Right atrium auricular region (tissue), 2 donors: ENCODE measurements around the gene SNHG17. TPM values are rescaled to one million over a fixed set of nuclear protein-coding genes. Genes with fewer than 3 reads are reported as not detected.

ENCODE experiments used
- DNase-seq: peaks from one replicate; pipeline ENCODE4 v3.0.0-alpha.2; 2019; ENCODE audit warnings: low spot score
- H3K27ac ChIP-seq, 2 donors: fragments of 200-600 bp; sonication (generic); 1 replicate in 1 of 2; 2 replicates in 1 of 2; pipeline ENCODE4 v1.5.1; 2016 to 2019
- H3K27me3 ChIP-seq, 2 donors: fragments of 200-600 bp; sonication (generic); one replicate each; pipeline versions ENCODE4 v1.5.1 to v1.6.0; 2017 to 2019
- H3K36me3 ChIP-seq: fragments of 200-600 bp; sonication (generic); one replicate; pipeline ENCODE4 v1.5.1; 2016
- H3K4me1 ChIP-seq, 2 donors: fragments of 200-600 bp; sonication (generic); one replicate each; pipeline versions ENCODE4 v1.5.1 to v1.6.0; 2017 to 2019
- H3K4me3 ChIP-seq, 2 donors: fragments of 200-600 bp; sonication (generic); 1 replicate in 1 of 2; 2 replicates in 1 of 2; pipeline ENCODE4 v1.5.1; 2017 to 2019; ENCODE audit warnings: mild to moderate bottlenecking in 1 of 2, moderate library complexity in 1 of 2
- H3K9me3 ChIP-seq, 2 donors: fragments of 200-600 bp; sonication (generic); one replicate each; pipeline ENCODE4 v1.5.1; 2019
- CTCF ChIP-seq, 2 donors: fragments of 200-600 bp; sonication (generic); IDR thresholded peaks; one replicate each; pipeline ENCODE4 v1.5.1; 2019; ENCODE audit warnings: antibody characterized with exemption in 2 of 2
- total RNA-seq, 2 donors: library from RNA; depleted of rRNA; stranded (reverse); fragments of >200 nt; gene quantifications; one replicate each; pipeline ENCODE4 v1.1.0, GENCODE V29; 2016

SNHG17 gene
- total RNA-seq = 10 to 100 TPM in 1 of 2 donors, 1 to 10 TPM in 1; 5.3 to 10.6 TPM

DNA sequence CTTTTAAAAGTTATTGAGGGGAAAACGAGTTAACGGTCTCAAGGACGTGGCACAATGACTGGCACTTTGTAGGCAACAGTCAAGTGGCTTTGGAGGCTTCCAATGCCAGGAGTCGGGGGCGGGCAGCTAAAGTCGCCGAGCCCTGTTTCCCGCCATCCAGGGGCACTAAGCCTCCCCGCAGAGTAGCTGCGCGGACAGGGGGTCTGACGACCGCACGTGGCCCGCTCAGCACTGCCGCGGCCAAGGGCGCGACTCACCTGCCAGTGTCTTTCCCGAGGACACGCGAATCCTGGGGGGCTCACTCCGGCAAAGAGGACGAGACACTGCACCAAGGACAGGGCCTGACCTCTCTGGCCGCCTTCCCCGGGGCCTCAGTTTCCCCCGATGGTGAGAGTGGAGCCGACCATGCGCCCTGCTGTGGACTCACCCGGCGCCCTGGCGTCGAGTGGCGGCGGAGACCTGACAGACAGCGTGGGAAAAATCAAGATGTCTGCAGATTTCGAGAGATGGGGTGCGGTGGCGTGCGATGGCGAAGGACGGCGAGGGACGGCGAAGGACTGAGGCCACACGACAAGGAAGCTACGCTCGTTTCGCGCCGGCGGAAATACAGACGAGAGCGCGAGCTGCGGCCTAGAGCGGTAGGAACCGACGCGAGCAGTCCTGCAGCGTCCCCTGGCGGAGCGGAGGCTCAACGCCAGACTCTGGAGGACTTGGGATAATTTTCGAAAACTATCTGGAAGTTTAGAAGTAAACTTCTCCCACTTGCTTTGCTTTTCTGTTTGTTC, at the start of gene SNHG17:
SNHG17 (minus strand) TSS at position 559 of the 785 bp plus-strand sequence.
- DNase-seq = peak; percentile 87
- Histone ChIP-seq H3K27ac (peak within 1 kb of the TSS; percentile 83 to 86), H3K9me3 (no peaks in the 10 kb centered on the region), H3K27me3 (no peaks in the 10 kb centered on the region), H3K36me3 (peaks cover 34% of the 10 kb centered on the region), H3K4me3 (peak within 1 kb of the TSS; percentile 61 to 76), H3K4me1 (peaks cover 0 to 31% of the 10 kb centered on the region in 2 donors)
- peak; percentile 99 to 100 for TF ChIP-seq CTCF (IDR thresholded peaks at IDR 0.05)

DNA sequence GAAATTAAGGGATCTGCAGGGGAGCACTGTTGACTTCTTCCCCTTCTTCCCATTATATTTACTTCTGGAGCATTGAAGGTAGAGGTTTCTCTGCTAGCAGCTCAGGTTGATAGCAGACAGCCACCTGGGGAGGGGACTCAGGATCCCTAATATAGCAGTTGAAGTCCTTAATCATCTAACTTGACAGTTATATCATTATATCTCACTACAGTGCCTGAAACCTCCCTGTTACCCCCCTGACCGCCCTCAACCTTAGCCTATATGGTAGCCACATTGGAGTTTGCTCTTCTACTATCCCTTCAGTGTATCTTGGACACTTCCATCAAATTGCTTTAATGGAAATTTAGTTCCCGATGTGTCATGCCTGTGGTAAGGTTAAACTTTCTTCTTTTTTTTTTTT, 44.5 kb upstream of the SNHG17 start:
- Histone ChIP-seq H3K4me1 (peaks cover 0 to 22% of the 10 kb centered on the region in 2 donors), H3K27ac (no peak overlapping the region), H3K4me3 (no peak overlapping the region), H3K36me3 (no peaks in the 10 kb centered on the region), H3K27me3 (no peaks in the 10 kb centered on the region), H3K9me3 (no peaks in the 10 kb centered on the region)
- no peak for DNase-seq
- no peak for TF ChIP-seq CTCF (IDR thresholded peaks at IDR 0.05)

DNA sequence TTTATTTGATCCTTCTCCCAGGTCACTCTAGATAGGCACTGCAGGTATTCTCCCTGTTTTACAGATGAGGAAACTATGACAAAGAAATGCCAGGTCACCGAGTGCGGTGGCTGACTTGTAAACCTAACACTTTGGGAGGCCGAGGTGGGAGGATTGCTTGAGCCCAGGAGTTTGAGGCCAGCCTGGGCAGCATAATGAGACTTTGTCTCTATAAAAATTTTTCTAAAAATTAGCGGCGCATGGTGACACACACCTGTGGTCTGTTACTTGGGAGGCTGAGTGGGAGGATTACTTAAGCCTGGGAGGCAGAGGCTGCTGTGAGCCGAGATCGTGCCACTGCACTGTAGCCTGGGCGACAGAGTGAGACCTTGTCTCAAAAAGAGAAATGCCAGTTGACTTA, 42.6 kb upstream of the SNHG17 start:
- no peak overlapping the region for H3K4me3 ChIP-seq
- H3K27ac ChIP-seq = no peak overlapping the region
- no peaks in the 10 kb centered on the region for H3K9me3 ChIP-seq
- no peak for DNase-seq
- TF ChIP-seq CTCF (IDR thresholded peaks at IDR 0.05) = no peak
- H3K27me3 ChIP-seq = no peaks in the 10 kb centered on the region
- peaks cover 0 to 37% of the 10 kb centered on the region in 2 donors for H3K4me1 ChIP-seq
- H3K36me3 ChIP-seq = no peaks in the 10 kb centered on the region

- no peak for DNase-seq
- Histone ChIP-seq H3K27ac (peak overlapping the region; percentile 82 to 85), H3K4me1 (peaks cover 0 to 37% of the 10 kb centered on the region in 2 donors), H3K27me3 (no peaks in the 10 kb centered on the region), H3K36me3 (no peaks in the 10 kb centered on the region), H3K9me3 (no peaks in the 10 kb centered on the region), H3K4me3 (peak overlapping the region; percentile 65 to 76)
- TF ChIP-seq CTCF (IDR thresholded peaks at IDR 0.05) = no peak
Observed at GRCh38 chr20:38473367-38473795, 38.3 kb upstream of the SNHG17 start.

- H3K27ac ChIP-seq = peak within 1 kb of the TSS; percentile 82 to 85
- H3K27me3 ChIP-seq = no peaks in the 10 kb centered on the region
- H3K36me3 ChIP-seq = no peaks in the 10 kb centered on the region
- peaks cover 0 to 37% of the 10 kb centered on the region in 2 donors for H3K4me1 ChIP-seq
- H3K4me3 ChIP-seq = peak within 1 kb of the TSS; percentile 65 to 76
- peak; percentile 11 to 45 for TF ChIP-seq CTCF (IDR thresholded peaks at IDR 0.05)
- no peaks in the 10 kb centered on the region for H3K9me3 ChIP-seq
- DNase-seq = peak; percentile 99
Observed at GRCh38 chr20:38472513-38473366, 37.6 kb upstream of the SNHG17 start, which contains the start of gene RALGAPB. RALGAPB (plus strand) TSS chr20:38472843; CDS start chr20:38488433, 15,590 bp downstream.
